NT2/D1 (cell line): ENCODE data around the gene KCNK18.

ENCODE experiments used
- SUZ12 ChIP-seq: IDR thresholded peaks from 2 replicates; pipeline ENCODE4 v1.6.1; 2011; ENCODE audit not compliant: insufficient read length, insufficient read depth; ENCODE audit errors: extremely low read depth
- YY1 ChIP-seq: IDR thresholded peaks from 2 replicates; pipeline ENCODE4 v1.6.1; 2011; ENCODE audit not compliant: insufficient read length, insufficient read depth
- ZNF274 ChIP-seq: IDR thresholded peaks from 2 replicates; pipeline ENCODE4 v1.6.1; 2011; ENCODE audit warnings: mild to moderate bottlenecking, low read depth, low read length

GRCh38 chr10:117167789-117168674 is 29.3 kb upstream of the KCNK18 start:
- TF ChIP-seq YY1 = no peak
- TF ChIP-seq ZNF274 = no peak
- TF ChIP-seq SUZ12 = peak; percentile 42
